WTC11 (cell line): ENCODE data around the gene MAP6D1. TPM values are rescaled to one million over a fixed set of nuclear protein-coding genes. Genes with fewer than 3 reads are reported as not detected.

Experiments
- ATAC-seq: fragments of 200-7000 bp; cut with Tn5 transposase; 2 replicates; pipeline ENCODE4 v1.10.0; 2021; ENCODE audit warnings: mild to moderate bottlenecking, moderate library complexity
- CTCF ChIA-PET: fragments of 300-600 bp; sonication (Branson Sonifier 250); formaldehyde crosslinking; loops from one replicate; lab custom pipeline; 2021; ENCODE audit warnings: antibody characterized with exemption; lab: Charles Lee
- POLR2A ChIA-PET: fragments of 350-600 bp; sonication (Branson Sonifier 250); formaldehyde crosslinking; loops from one replicate; lab custom pipeline; 2021; ENCODE audit warnings: antibody characterized with exemption; lab: Charles Lee
- DNase-seq: peaks from one replicate; pipeline ENCODE4 v3.0.0; 2021; ENCODE audit warnings: low spot score
- H3K27ac Mint-ChIP-seq: 2 replicates; pipeline ENCODE4 v1.8.0; 2021; ENCODE audit warnings: mixed read lengths
- H3K27me3 Mint-ChIP-seq: 2 replicates; pipeline ENCODE4 v1.8.0; 2021; ENCODE audit warnings: low read depth, mild to moderate bottlenecking, moderate library complexity, mixed read lengths
- H3K36me3 Mint-ChIP-seq: 2 replicates; pipeline ENCODE4 v1.8.0; 2021; ENCODE audit warnings: mixed read lengths
- H3K4me1 Mint-ChIP-seq: 2 replicates; pipeline ENCODE4 v1.8.0; 2022; ENCODE audit warnings: mixed read lengths
- H3K4me3 Mint-ChIP-seq: 2 replicates; pipeline ENCODE4 v1.8.0; 2021; ENCODE audit warnings: mild to moderate bottlenecking, moderate library complexity, mixed read lengths
- H3K9me3 Mint-ChIP-seq: 2 replicates; pipeline ENCODE4 v1.8.0; 2021; ENCODE audit warnings: mixed read lengths
- GABPB1 ChIP-seq: sonication (generic); formaldehyde crosslinking; IDR thresholded peaks from 2 replicates; pipeline ENCODE4 v1.8.1; 2023; ENCODE audit warnings: mild to moderate bottlenecking, missing genetic modification reagents
- MLX ChIP-seq: sonication (generic); formaldehyde crosslinking; IDR thresholded peaks from 2 replicates; pipeline ENCODE4 v1.8.1; 2023; ENCODE audit warnings: mild to moderate bottlenecking, missing genetic modification reagents, moderate library complexity
- MYBL2 ChIP-seq: sonication (generic); formaldehyde crosslinking; IDR thresholded peaks from 2 replicates; pipeline ENCODE4 v1.8.1; 2023; ENCODE audit warnings: mild to moderate bottlenecking, moderate library complexity, missing genetic modification reagents
- PRDM15 ChIP-seq: sonication (generic); formaldehyde crosslinking; IDR thresholded peaks from 2 replicates; pipeline ENCODE4 v1.8.0; 2022; ENCODE audit warnings: missing genetic modification reagents
- total RNA-seq: library from RNA; stranded (reverse); gene quantifications from 3 replicates; pipeline ENCODE4 v1.2.3, GENCODE V29; 2021
- TF ChIP-seq, protein P1 (sequence below): sonication (generic); formaldehyde crosslinking; IDR thresholded peaks from 2 replicates; pipeline ENCODE4 v1.8.0; 2022; ENCODE audit warnings: mild to moderate bottlenecking, missing genetic modification reagents
- TF ChIP-seq, protein P2 (sequence below): sonication (generic); formaldehyde crosslinking; IDR thresholded peaks from 2 replicates; pipeline ENCODE4 v1.8.0; 2023; ENCODE audit warnings: mild to moderate bottlenecking, missing genetic modification reagents
- TF ChIP-seq, protein P3 (sequence below): fragments of 250-450 bp; sonication (Bioruptor Pico); IDR thresholded peaks from 2 replicates; pipeline ENCODE4 v1.9.0; 2021; ENCODE audit warnings: mild to moderate bottlenecking, borderline replicate concordance

Gene MAP6D1
- total RNA-seq, 1 experiment from 2014 or later = 6.3 TPM

- TF ChIP-seq MLX (CRISPR knock-in tag) = no peak
- TF ChIP-seq PRDM15 (CRISPR knock-in tag) = no peak
- TF ChIP-seq, protein P1, sequence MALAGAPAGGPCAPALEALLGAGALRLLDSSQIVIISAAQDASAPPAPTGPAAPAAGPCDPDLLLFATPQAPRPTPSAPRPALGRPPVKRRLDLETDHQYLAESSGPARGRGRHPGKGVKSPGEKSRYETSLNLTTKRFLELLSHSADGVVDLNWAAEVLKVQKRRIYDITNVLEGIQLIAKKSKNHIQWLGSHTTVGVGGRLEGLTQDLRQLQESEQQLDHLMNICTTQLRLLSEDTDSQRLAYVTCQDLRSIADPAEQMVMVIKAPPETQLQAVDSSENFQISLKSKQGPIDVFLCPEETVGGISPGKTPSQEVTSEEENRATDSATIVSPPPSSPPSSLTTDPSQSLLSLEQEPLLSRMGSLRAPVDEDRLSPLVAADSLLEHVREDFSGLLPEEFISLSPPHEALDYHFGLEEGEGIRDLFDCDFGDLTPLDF (CRISPR knock-in tag) = no peak
- ATAC-seq = no peak
- Mint-ChIP-seq H3K4me1 (no peaks in the 10 kb centered on the region), H3K4me3 (no peak overlapping the region), H3K9me3 (peaks cover 9% of the 10 kb centered on the region), H3K27me3 (no peaks in the 10 kb centered on the region), H3K36me3 (peaks cover 56% of the 10 kb centered on the region), H3K27ac (no peak overlapping the region)
- ChIA-PET CTCF (no interaction called here), POLR2A (no interaction called here)
- DNase-seq = no peak
Measured at GRCh38 chr3:183854318-183855035, 29.1 kb upstream of the MAP6D1 start.

GRCh38 chr3:183845608-183846288 lies 20.4 kb upstream of the MAP6D1 start:
- DNase-seq (no peak), ATAC-seq (no peak)
- no peaks in the 10 kb centered on the region for H3K4me1 Mint-ChIP-seq
- no peak overlapping the region for H3K27ac Mint-ChIP-seq
- no peak overlapping the region for H3K4me3 Mint-ChIP-seq
- TF ChIP-seq, protein P2, sequence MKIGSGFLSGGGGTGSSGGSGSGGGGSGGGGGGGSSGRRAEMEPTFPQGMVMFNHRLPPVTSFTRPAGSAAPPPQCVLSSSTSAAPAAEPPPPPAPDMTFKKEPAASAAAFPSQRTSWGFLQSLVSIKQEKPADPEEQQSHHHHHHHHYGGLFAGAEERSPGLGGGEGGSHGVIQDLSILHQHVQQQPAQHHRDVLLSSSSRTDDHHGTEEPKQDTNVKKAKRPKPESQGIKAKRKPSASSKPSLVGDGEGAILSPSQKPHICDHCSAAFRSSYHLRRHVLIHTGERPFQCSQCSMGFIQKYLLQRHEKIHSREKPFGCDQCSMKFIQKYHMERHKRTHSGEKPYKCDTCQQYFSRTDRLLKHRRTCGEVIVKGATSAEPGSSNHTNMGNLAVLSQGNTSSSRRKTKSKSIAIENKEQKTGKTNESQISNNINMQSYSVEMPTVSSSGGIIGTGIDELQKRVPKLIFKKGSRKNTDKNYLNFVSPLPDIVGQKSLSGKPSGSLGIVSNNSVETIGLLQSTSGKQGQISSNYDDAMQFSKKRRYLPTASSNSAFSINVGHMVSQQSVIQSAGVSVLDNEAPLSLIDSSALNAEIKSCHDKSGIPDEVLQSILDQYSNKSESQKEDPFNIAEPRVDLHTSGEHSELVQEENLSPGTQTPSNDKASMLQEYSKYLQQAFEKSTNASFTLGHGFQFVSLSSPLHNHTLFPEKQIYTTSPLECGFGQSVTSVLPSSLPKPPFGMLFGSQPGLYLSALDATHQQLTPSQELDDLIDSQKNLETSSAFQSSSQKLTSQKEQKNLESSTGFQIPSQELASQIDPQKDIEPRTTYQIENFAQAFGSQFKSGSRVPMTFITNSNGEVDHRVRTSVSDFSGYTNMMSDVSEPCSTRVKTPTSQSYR (CRISPR knock-in tag) = no peak
- TF ChIP-seq MYBL2 (CRISPR knock-in tag) = no peak
- TF ChIP-seq GABPB1 (CRISPR knock-in tag) = no peak
- TF ChIP-seq, protein P3, sequence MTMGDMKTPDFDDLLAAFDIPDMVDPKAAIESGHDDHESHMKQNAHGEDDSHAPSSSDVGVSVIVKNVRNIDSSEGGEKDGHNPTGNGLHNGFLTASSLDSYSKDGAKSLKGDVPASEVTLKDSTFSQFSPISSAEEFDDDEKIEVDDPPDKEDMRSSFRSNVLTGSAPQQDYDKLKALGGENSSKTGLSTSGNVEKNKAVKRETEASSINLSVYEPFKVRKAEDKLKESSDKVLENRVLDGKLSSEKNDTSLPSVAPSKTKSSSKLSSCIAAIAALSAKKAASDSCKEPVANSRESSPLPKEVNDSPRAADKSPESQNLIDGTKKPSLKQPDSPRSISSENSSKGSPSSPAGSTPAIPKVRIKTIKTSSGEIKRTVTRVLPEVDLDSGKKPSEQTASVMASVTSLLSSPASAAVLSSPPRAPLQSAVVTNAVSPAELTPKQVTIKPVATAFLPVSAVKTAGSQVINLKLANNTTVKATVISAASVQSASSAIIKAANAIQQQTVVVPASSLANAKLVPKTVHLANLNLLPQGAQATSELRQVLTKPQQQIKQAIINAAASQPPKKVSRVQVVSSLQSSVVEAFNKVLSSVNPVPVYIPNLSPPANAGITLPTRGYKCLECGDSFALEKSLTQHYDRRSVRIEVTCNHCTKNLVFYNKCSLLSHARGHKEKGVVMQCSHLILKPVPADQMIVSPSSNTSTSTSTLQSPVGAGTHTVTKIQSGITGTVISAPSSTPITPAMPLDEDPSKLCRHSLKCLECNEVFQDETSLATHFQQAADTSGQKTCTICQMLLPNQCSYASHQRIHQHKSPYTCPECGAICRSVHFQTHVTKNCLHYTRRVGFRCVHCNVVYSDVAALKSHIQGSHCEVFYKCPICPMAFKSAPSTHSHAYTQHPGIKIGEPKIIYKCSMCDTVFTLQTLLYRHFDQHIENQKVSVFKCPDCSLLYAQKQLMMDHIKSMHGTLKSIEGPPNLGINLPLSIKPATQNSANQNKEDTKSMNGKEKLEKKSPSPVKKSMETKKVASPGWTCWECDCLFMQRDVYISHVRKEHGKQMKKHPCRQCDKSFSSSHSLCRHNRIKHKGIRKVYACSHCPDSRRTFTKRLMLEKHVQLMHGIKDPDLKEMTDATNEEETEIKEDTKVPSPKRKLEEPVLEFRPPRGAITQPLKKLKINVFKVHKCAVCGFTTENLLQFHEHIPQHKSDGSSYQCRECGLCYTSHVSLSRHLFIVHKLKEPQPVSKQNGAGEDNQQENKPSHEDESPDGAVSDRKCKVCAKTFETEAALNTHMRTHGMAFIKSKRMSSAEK (CRISPR knock-in tag) = no peak
- ChIA-PET CTCF (no interaction called here), POLR2A (no interaction called here)
- H3K27me3 Mint-ChIP-seq = no peaks in the 10 kb centered on the region
- H3K9me3 Mint-ChIP-seq = no peaks in the 10 kb centered on the region
- peaks cover 63% of the 10 kb centered on the region for H3K36me3 Mint-ChIP-seq
